HCT116 (cell line): Measurements from ENCODE around the gene NUDC. TPM values are rescaled to one million over a fixed set of nuclear protein-coding genes. Genes with fewer than 3 reads are reported as not detected.

Experiments
- ATAC-seq: fragments of 200-7000 bp; cut with Tn5 transposase; 2 replicates; pipeline ENCODE4 v1.9.1; 2020; ENCODE audit warnings: mild to moderate bottlenecking, moderate library complexity
- BruUV-seq: library from RNA; stranded (reverse); fragments of 400-500 nt; replicated peaks from 2 replicates; lab custom pipeline; 2021; lab: Mats Ljungman, UMichigan
- CTCF ChIA-PET: fragments of 300-600 bp; sonication (Branson Sonifier 250); formaldehyde crosslinking; loops from one replicate; lab custom pipeline; 2021; ENCODE audit warnings: antibody characterized with exemption; lab: Charles Lee
- POLR2A ChIA-PET: fragments of 300-600, 350-600 bp; sonication (Branson Sonifier 250); formaldehyde crosslinking; loops from one replicate; lab custom pipeline; 2021; ENCODE audit warnings: antibody characterized with exemption; lab: Charles Lee
- RAD21 ChIA-PET, 2 experiments: fragments of 300-600 bp; sonication (Branson Sonifier 250); formaldehyde crosslinking; loops; one replicate each; lab custom pipeline; 2023; ENCODE audit warnings: low total read pairs in 2 of 2; ENCODE audit not compliant: uncharacterized antibody in 2 of 2, unreplicated experiment in 2 of 2, low non-redundant PET in 1 of 2; lab: Charles Lee
- DNase-seq: peaks from one replicate; pipeline ENCODE4 v3.0.0-alpha.2; 2010; ENCODE audit warnings: low read depth, low spot score
- H2AFZ ChIP-seq: fragments of 200-600 bp; shearing (Covaris generic), sonication (generic); 2 replicates; pipeline ENCODE4 v1.6.1; 2017; ENCODE audit warnings: low read depth, mixed run types, mixed read lengths, antibody characterized with exemption, low read length; ENCODE audit not compliant: poor library complexity, severe bottlenecking
- H3K27ac ChIP-seq: 2 replicates; pipeline ENCODE4 v1.5.1; 2012; ENCODE audit warnings: low read depth, low read length
- H3K27me3 ChIP-seq: fragments of 200-600 bp; sonication (generic); 2 replicates; pipeline ENCODE4 v1.6.1; 2016; ENCODE audit warnings: mixed run types, low read length, mixed read lengths; ENCODE audit not compliant: insufficient read depth
- H3K36me3 ChIP-seq, 2 experiments: fragments of 200-500 bp in 1 of 2; fragments of 200-600 bp in 1 of 2; sonication (Bioruptor generic) in 1 of 2; sonication (generic) in 1 of 2; 2 replicates each; pipeline versions ENCODE4 v1.5.1 to v1.6.1; 2014 to 2016; ENCODE audit warnings: low read length in 2 of 2, inconsistent platforms in 1 of 2, mixed read lengths in 1 of 2, mixed run types in 1 of 2; ENCODE audit not compliant: insufficient read depth in 2 of 2, control insufficient read depth in 1 of 2
- H3K4me1 ChIP-seq, 2 experiments: fragments of 200-600 bp in 1 of 2; sonication (generic) in 1 of 2; 2 replicates each; pipeline versions ENCODE4 v1.5.1 to v1.6.1; 2012 to 2017; ENCODE audit warnings: low read length in 2 of 2, inconsistent platforms in 1 of 2, mild to moderate bottlenecking in 1 of 2, mixed read lengths in 1 of 2, mixed run types in 1 of 2, moderate library complexity in 1 of 2; ENCODE audit not compliant: insufficient read depth in 2 of 2, control insufficient read depth in 1 of 2
- H3K4me2 ChIP-seq: fragments of 200-600 bp; sonication (generic); 2 replicates; pipeline ENCODE4 v1.6.1; 2017; ENCODE audit warnings: mixed run types, low read length, mixed read lengths
- H3K4me3 ChIP-seq, 2 experiments: fragments of 200-600 bp in 1 of 2; sonication (generic) in 1 of 2; replicated peaks in 1 of 2; 2 replicates each; pipeline ENCODE4 v1.5.1; 2011 to 2016; ENCODE audit warnings: low read length in 2 of 2, control low read depth in 1 of 2, low read depth in 1 of 2, mild to moderate bottlenecking in 1 of 2, mixed read lengths in 1 of 2, mixed run types in 1 of 2
- H3K79me2 ChIP-seq: fragments of 200-600 bp; sonication (generic); 2 replicates; pipeline ENCODE4 v1.6.1; 2017; ENCODE audit warnings: mild to moderate bottlenecking, mixed run types, low read length, moderate library complexity, mixed read lengths; ENCODE audit not compliant: insufficient read depth
- H3K9ac ChIP-seq: fragments of 200-600 bp; sonication (generic); 2 replicates; pipeline ENCODE4 v1.6.1; 2016; ENCODE audit warnings: low read length, mixed read lengths
- H3K9me2 ChIP-seq: fragments of 200-600 bp; sonication (generic), shearing (Covaris generic); 2 replicates; pipeline ENCODE4 v1.6.1; 2017; ENCODE audit warnings: mixed run types, mild to moderate bottlenecking, moderate library complexity; ENCODE audit not compliant: insufficient read depth
- H3K9me3 ChIP-seq, 2 experiments: fragments of 200-500 bp in 1 of 2; fragments of 200-600 bp in 1 of 2; sonication (Bioruptor generic) in 1 of 2; sonication (generic) in 1 of 2; 2 replicates each; pipeline ENCODE4 v1.6.1; 2014 to 2017; ENCODE audit warnings: low read length in 2 of 2, mixed read lengths in 2 of 2, inconsistent platforms in 1 of 2, low read depth in 1 of 2, mild to moderate bottlenecking in 1 of 2, mixed run types in 1 of 2, moderate library complexity in 1 of 2; ENCODE audit not compliant: control insufficient read depth in 1 of 2, insufficient read depth in 1 of 2
- H4K20me1 ChIP-seq: fragments of 200-600 bp; sonication (generic), shearing (Covaris generic); 2 replicates; pipeline ENCODE4 v1.6.1; 2017; ENCODE audit warnings: mixed run types, mild to moderate bottlenecking, moderate library complexity; ENCODE audit not compliant: insufficient read depth
- ATF3 ChIP-seq: IDR thresholded peaks from 2 replicates; pipeline ENCODE4 v1.6.1; 2012
- CBX3 ChIP-seq: IDR thresholded peaks from 2 replicates; pipeline ENCODE4 v1.6.1; 2012; ENCODE audit warnings: low read depth
- CEBPB ChIP-seq: IDR thresholded peaks from 2 replicates; pipeline ENCODE4 v1.6.1; 2012; ENCODE audit warnings: low read depth
- EGR1 ChIP-seq: IDR thresholded peaks from 2 replicates; pipeline ENCODE4 v1.6.1; 2012; ENCODE audit warnings: low read depth
- ELF1 ChIP-seq: IDR thresholded peaks from 2 replicates; pipeline ENCODE4 v1.6.1; 2012; ENCODE audit warnings: low read depth, borderline replicate concordance
- EZH2phosphoT487 ChIP-seq: fragments of 200-600 bp; IDR thresholded peaks from 2 replicates; pipeline ENCODE4 v1.6.1; 2018; ENCODE audit warnings: antibody characterized with exemption, borderline replicate concordance
- FOSL1 ChIP-seq: IDR thresholded peaks from 2 replicates; pipeline ENCODE4 v1.6.1; 2012; ENCODE audit warnings: low read depth
- JUND ChIP-seq: IDR thresholded peaks from 2 replicates; pipeline ENCODE4 v1.6.1; 2012
- MAX ChIP-seq: IDR thresholded peaks from 2 replicates; pipeline ENCODE4 v1.6.1; 2012
- POLR2A ChIP-seq: IDR thresholded peaks from 2 replicates; pipeline ENCODE4 v1.7.0; 2011; ENCODE audit warnings: borderline replicate concordance; ENCODE audit not compliant: insufficient read depth, insufficient read length; ENCODE audit errors: extremely low read depth
- SIN3A ChIP-seq: IDR thresholded peaks from 2 replicates; pipeline ENCODE4 v1.6.1; 2012; ENCODE audit warnings: low read depth
- ZNF274 ChIP-seq: fragments of 200-500 bp; sonication (Bioruptor generic); IDR thresholded peaks from 2 replicates; pipeline ENCODE4 v1.6.1; 2014; ENCODE audit warnings: mild to moderate bottlenecking, low read depth, low read length, inconsistent platforms
- intact Hi-C: fragments of 100-400 bp; cut with micrococcal nuclease; formaldehyde crosslinking; loops from 2 replicates; pipeline ENCODE4 v1.10.0; 2022
- total RNA-seq: library from RNA; stranded (reverse); gene quantifications from one replicate; pipeline ENCODE4 v1.2.1, GENCODE V29; 2021; ENCODE audit not compliant: unreplicated experiment

The NUDC gene
- total RNA-seq, 1 experiment from 2014 or later, result 119 TPM

GRCh38 chr1:26894263-26894662 is 27.3 kb upstream of the NUDC start (continued):
- TF ChIP-seq ZNF274 (no peak), CBX3 (no peak), SIN3A (no peak), POLR2A (no peak)
- TF ChIP-seq, all 23 proteins: peak for 0

- H3K36me3 ChIP-seq, result peaks cover 14 to 29% of the 10 kb centered on the region in 2 experiments; a peak in 3 of 4 replicates
- H3K27ac ChIP-seq, result no peak overlapping the region
- H3K9ac ChIP-seq, result no peak overlapping the region
- DNase-seq (no peak), ATAC-seq (no peak)
- TF ChIP-seq SIN3A, result no peak
- TF ChIP-seq EZH2phosphoT487, result no peak
- TF ChIP-seq ZNF274, result no peak
- TF ChIP-seq MAX, result no peak
- TF ChIP-seq ATF3, result no peak
- no peak for TF ChIP-seq CEBPB
- TF ChIP-seq FOSL1, result no peak
- no peak for TF ChIP-seq EGR1
- TF ChIP-seq ELF1, result no peak
- no peak for TF ChIP-seq JUND
- TF ChIP-seq, all 23 proteins: peak for 0
- POLR2A ChIA-PET, result interaction anchor here (1.4 kb wide), 1 partner anchor 34 kb away, joined by 3 read pairs; the partner anchor contains the start of gene SFN
- Histone ChIP-seq H3K4me1 (peaks cover 0 to 17% of the 10 kb centered on the region in 2 experiments; a peak in 2 of 4 replicates), H3K27me3 (no peaks in the 10 kb centered on the region), H3K4me2 (no peak overlapping the region), H3K4me3 (no peak overlapping the region), H2AFZ (no peak overlapping the region), H4K20me1 (no peaks in the 10 kb centered on the region), H3K9me2 (no peaks in the 10 kb centered on the region), H3K79me2 (peaks cover 41% of the 10 kb centered on the region), H3K9me3 (no peaks in the 10 kb centered on the region)
- RAD21 ChIA-PET, result interaction anchor here in 1 of 2 experiments (0.6 kb wide), 1 partner anchor 339 kb away, joined by 4 read pairs; no protein-coding TSS in a partner anchor
- CTCF ChIA-PET, result interaction anchor here (0.5 kb wide), 1 partner anchor 9 kb away, joined by 3 read pairs; no protein-coding TSS in a partner anchor
- intact Hi-C loops, result no loop called here
- no TSS peak for BruUV-seq
Measured at GRCh38 chr1:26897351-26897750, 24.2 kb upstream of the NUDC start.
